MM.1S (cell line): Measurements from ENCODE around the gene LRP10.
"Not testable (repeated sequence)": the region's sequence is repeated elsewhere in the genome, so short reads cannot be mapped to it uniquely, and the experiment has no call there.

ENCODE experiments used
- DNase-seq: peaks from one replicate; pipeline ENCODE4 v3.0.0-alpha.2; 2015
- H2AFZ ChIP-seq: fragments of 300-600 bp; sonication (generic); 2 replicates; pipeline ENCODE4 v1.6.0; 2016; ENCODE audit warnings: antibody characterized with exemption, low read length
- H3F3A ChIP-seq: fragments of 300-600 bp; sonication (generic); 2 replicates; pipeline ENCODE4 v1.6.1; 2016; ENCODE audit warnings: mild to moderate bottlenecking, antibody characterized with exemption, low read length, moderate library complexity, mixed read lengths; ENCODE audit not compliant: insufficient read depth
- H3K27ac ChIP-seq: fragments of 300-600 bp; sonication (generic); 2 replicates; pipeline ENCODE4 v1.5.1; 2016; ENCODE audit warnings: mild to moderate bottlenecking, low read length
- H3K27me3 ChIP-seq: fragments of 300-600 bp; sonication (generic); replicated peaks from 2 replicates; pipeline ENCODE4 v1.6.0; 2016; ENCODE audit warnings: low read length; ENCODE audit not compliant: insufficient read depth
- H3K36me3 ChIP-seq: fragments of 300-600 bp; sonication (generic); replicated peaks from 2 replicates; pipeline ENCODE4 v1.6.1; 2016; ENCODE audit warnings: mild to moderate bottlenecking, low read length, mixed read lengths; ENCODE audit not compliant: insufficient read depth
- H3K4me1 ChIP-seq: fragments of 300-600 bp; sonication (generic); 2 replicates; pipeline ENCODE4 v1.6.1; 2016; ENCODE audit warnings: low read length, mixed read lengths
- H3K4me2 ChIP-seq: fragments of 300-600 bp; sonication (generic); 2 replicates; pipeline ENCODE4 v1.6.0; 2016; ENCODE audit warnings: low read depth, low read length
- H3K4me3 ChIP-seq: fragments of 300-600 bp; sonication (generic); 2 replicates; pipeline ENCODE4 v1.5.1; 2016; ENCODE audit warnings: low read length, mixed read lengths
- H3K79me2 ChIP-seq: fragments of 300-600 bp; sonication (generic); 2 replicates; pipeline ENCODE4 v1.6.1; 2016; ENCODE audit warnings: mixed run types, low read length, mixed read lengths
- H3K9ac ChIP-seq: fragments of 300-600 bp; sonication (generic); 2 replicates; pipeline ENCODE4 v1.6.1; 2016; ENCODE audit warnings: low read length, mixed read lengths
- H3K9me2 ChIP-seq: fragments of 300-600 bp; sonication (generic); replicated peaks from 2 replicates; pipeline ENCODE4 v1.6.1; 2016; ENCODE audit warnings: mild to moderate bottlenecking, low read length, mixed read lengths; ENCODE audit not compliant: insufficient read depth
- H3K9me3 ChIP-seq: fragments of 300-600 bp; sonication (generic); replicated peaks from 2 replicates; pipeline ENCODE4 v1.6.1; 2016; ENCODE audit warnings: mild to moderate bottlenecking, low read length, mixed read lengths; ENCODE audit not compliant: insufficient read depth
- H4K20me1 ChIP-seq: fragments of 300-600 bp; sonication (generic); 2 replicates; pipeline ENCODE4 v1.6.1; 2016; ENCODE audit warnings: mild to moderate bottlenecking, low read length, moderate library complexity, mixed read lengths; ENCODE audit not compliant: insufficient read depth
- CTCF ChIP-seq: fragments of 300-600 bp; sonication (generic); IDR thresholded peaks from 2 replicates; pipeline ENCODE4 v1.5.1; 2016; ENCODE audit warnings: antibody characterized with exemption, low read length, mixed read lengths
- EZH2 ChIP-seq: fragments of 300-600 bp; sonication (generic); optimal IDR thresholded peaks from 2 replicates; pipeline ENCODE3; 2017; ENCODE audit warnings: low read depth, mild to moderate bottlenecking, antibody characterized with exemption, low read length, mixed read lengths
- EZH2phosphoT487 ChIP-seq: fragments of 300-600 bp; sonication (generic); IDR thresholded peaks from 2 replicates; pipeline ENCODE4 v1.6.1; 2018; ENCODE audit warnings: antibody characterized with exemption, low read length

Gene LRP10

GRCh38 chr14:22824711-22825359 is 46.7 kb upstream of the LRP10 start:
- H3K4me2 ChIP-seq: peak overlapping the region; percentile 50; the same call in 1 of the 2 replicates
- no peak overlapping the region for H3K4me3 ChIP-seq
- no peaks in the 10 kb centered on the region for H3K36me3 ChIP-seq
- no peaks in the 10 kb centered on the region for H4K20me1 ChIP-seq
- TF ChIP-seq EZH2 (no peak), EZH2phosphoT487 (no peak), CTCF (no peak)
- no peaks in the 10 kb centered on the region for H3K9me2 ChIP-seq
- peak; percentile 31 for DNase-seq
- peak overlapping the region; percentile 23; the same call in 1 of the 2 replicates for H3K27ac ChIP-seq
- no peaks in the 10 kb centered on the region for H3F3A ChIP-seq
- H3K27me3 ChIP-seq: no peaks in the 10 kb centered on the region
- H3K9ac ChIP-seq: peak overlapping the region; percentile 35; the same call in 1 of the 2 replicates
- no peaks in the 10 kb centered on the region for H3K9me3 ChIP-seq
- peak overlapping the region; percentile 69 for H2AFZ ChIP-seq
- peaks cover 8% of the 10 kb centered on the region; the same call in 1 of the 2 replicates for H3K4me1 ChIP-seq
- peaks cover 1% of the 10 kb centered on the region for H3K79me2 ChIP-seq

- H3K79me2 ChIP-seq: peaks cover 13% of the 10 kb centered on the region
- peak overlapping the region; percentile 82; the same call in 1 of the 2 replicates for H2AFZ ChIP-seq
- not testable (repeated sequence) for DNase-seq, H3K4me1 ChIP-seq, H3K27me3 ChIP-seq, H3K36me3 ChIP-seq, H3K9me3 ChIP-seq, H3F3A ChIP-seq, H4K20me1 ChIP-seq, H3K9me2 ChIP-seq
- H3K4me2 ChIP-seq: peak overlapping the region; percentile 52
- peak overlapping the region; percentile 49; the same call in 1 of the 2 replicates for H3K27ac ChIP-seq
- H3K4me3 ChIP-seq: peak overlapping the region; percentile 85
- H3K9ac ChIP-seq: peak overlapping the region; percentile 87
Observed at GRCh38 chr14:22829076-22829660, 42.4 kb upstream of the LRP10 start.

GRCh38 chr14:22829661-22830442 is 41.7 kb upstream of the LRP10 start, which contains the start of gene MRPL52:
Gene MRPL52, plus strand, starts transcription at chr14:22829887. Its CDS starts 26 bp downstream, at chr14:22829913.
- H3K9ac ChIP-seq: peak within 1 kb of the TSS; percentile 87
- no peaks in the 10 kb centered on the region for H3K27me3 ChIP-seq
- peak within 1 kb of the TSS; percentile 94 for H2AFZ ChIP-seq
- no peaks in the 10 kb centered on the region for H3K9me3 ChIP-seq
- peaks cover 13% of the 10 kb centered on the region for H3K79me2 ChIP-seq
- DNase-seq: peak; percentile 81
- no peaks in the 10 kb centered on the region for H4K20me1 ChIP-seq
- TF ChIP-seq EZH2 (no peak), CTCF (no peak), EZH2phosphoT487 (no peak)
- 0 out of 2 replicates have a peak, but pooled peaks cover 2% of the 10 kb centered on the region for H3K4me1 ChIP-seq
- peak within 1 kb of the TSS; percentile 85 for H3K4me3 ChIP-seq
- H3K9me2 ChIP-seq: no peaks in the 10 kb centered on the region
- no peaks in the 10 kb centered on the region for H3F3A ChIP-seq
- H3K27ac ChIP-seq: peak within 1 kb of the TSS; percentile 49; the same call in 1 of the 2 replicates
- no peaks in the 10 kb centered on the region for H3K36me3 ChIP-seq
- H3K4me2 ChIP-seq: peak within 1 kb of the TSS; percentile 59
